Stomach (tissue), 9 donors: ENCODE data around the gene RNF4. TPM values are rescaled to one million over a fixed set of nuclear protein-coding genes. Genes with fewer than 3 reads are reported as not detected.

ENCODE experiments used
- DNase-seq, 2 donors: peaks; one replicate each; pipeline versions ENCODE4 v3.0.0 to v3.0.0-alpha.2; 2013 to 2019
- H3K27ac ChIP-seq, 5 donors: fragments of 200-600 bp in 4 of 5; sonication (generic) in 4 of 5; one replicate each; pipeline ENCODE4 v1.5.1; 2013 to 2019; ENCODE audit warnings: mild to moderate bottlenecking in 1 of 5, moderate library complexity in 1 of 5
- H3K27me3 ChIP-seq, 3 donors: fragments of 200-600 bp; sonication (generic); one replicate each; pipeline ENCODE4 v1.5.1; 2017 to 2019; ENCODE audit warnings: mixed run types in 1 of 3
- H3K36me3 ChIP-seq, 4 donors: fragments of 200-600 bp; sonication (generic); 1 replicate in 3 of 4; 2 replicates in 1 of 4; pipeline ENCODE4 v1.5.1; 2016 to 2019
- H3K4me1 ChIP-seq, 4 donors: fragments of 200-600 bp; sonication (generic); one replicate each; pipeline ENCODE4 v1.5.1; 2016 to 2019
- H3K4me3 ChIP-seq, 4 donors: fragments of 200-600 bp; sonication (generic) in 3 of 4; one replicate each; pipeline ENCODE4 v1.5.1; 2016 to 2019; ENCODE audit warnings: mild to moderate bottlenecking in 1 of 4
- H3K9me3 ChIP-seq, 4 donors: fragments of 200-600 bp; sonication (generic); one replicate each; pipeline ENCODE4 v1.5.1; 2016 to 2019
- EP300 ChIP-seq: sonication (generic); formaldehyde crosslinking; IDR thresholded peaks from one replicate; pipeline ENCODE4 v1.6.1; 2017; ENCODE audit warnings: antibody characterized with exemption
- POLR2A ChIP-seq, 4 donors: fragments of 450-650 bp; IDR thresholded peaks; one replicate each; pipeline ENCODE4 v1.6.1; 2016; ENCODE audit warnings: antibody characterized with exemption in 4 of 4, control low read depth in 2 of 4, mild to moderate bottlenecking in 1 of 4, moderate library complexity in 1 of 4
- POLR2AphosphoS5 ChIP-seq, 3 donors: sonication (generic); formaldehyde crosslinking; IDR thresholded peaks; one replicate each; pipeline ENCODE4 v1.6.1; 2016; ENCODE audit warnings: antibody characterized with exemption in 3 of 3
- WGBS, 5 donors: extraction: QIAGEN DNeasy Blood & Tissue Kit in 3 of 5; methylation state at CpG; one replicate each; pipeline versions ENCODE4 v1.1.5 to v1.1.7; 2013 to 2018; 5-methylcytosine and 5-hydroxymethylcytosine counted together
- intact Hi-C: fragments of 100-400 bp; cut with DNase I; formaldehyde crosslinking; loops from one replicate; pipeline ENCODE4 v1.15.1; 2023; ENCODE audit warnings: low total_unique reads
- polyA plus RNA-seq, 3 donors: library from polyadenylated mRNA; stranded (reverse); fragments of 200-250 nt; gene quantifications; one replicate each; pipeline ENCODE4 v1.2.3, GENCODE V29; 2013
- total RNA-seq, 5 donors: library from RNA; depleted of rRNA; stranded (reverse); fragments of >200 nt; gene quantifications; one replicate each; pipeline versions ENCODE4 v1.1.0 to v1.2.3, GENCODE V29; 2014 to 2016
- TF ChIP-seq, protein P1 (sequence below), 7 experiments: fragments of 450-650 bp in 4 of 7; fragments of 200-600 bp in 3 of 7; sonication (generic) in 3 of 7; IDR thresholded peaks; one replicate each; pipeline ENCODE4 v1.5.1; 2016 to 2019; ENCODE audit warnings: antibody characterized with exemption in 7 of 7, control low read depth in 2 of 7, mild to moderate bottlenecking in 1 of 7
- donor health status: healthy with polysubstance abuse.
- donor health status: Bipolar disorder and iron deficiency.
- donor health status: healthy.

RNF4 gene
- total and polyA plus RNA-seq, 8 donors, result 5.3 to 75.2 (median 29.0) TPM

DNA sequence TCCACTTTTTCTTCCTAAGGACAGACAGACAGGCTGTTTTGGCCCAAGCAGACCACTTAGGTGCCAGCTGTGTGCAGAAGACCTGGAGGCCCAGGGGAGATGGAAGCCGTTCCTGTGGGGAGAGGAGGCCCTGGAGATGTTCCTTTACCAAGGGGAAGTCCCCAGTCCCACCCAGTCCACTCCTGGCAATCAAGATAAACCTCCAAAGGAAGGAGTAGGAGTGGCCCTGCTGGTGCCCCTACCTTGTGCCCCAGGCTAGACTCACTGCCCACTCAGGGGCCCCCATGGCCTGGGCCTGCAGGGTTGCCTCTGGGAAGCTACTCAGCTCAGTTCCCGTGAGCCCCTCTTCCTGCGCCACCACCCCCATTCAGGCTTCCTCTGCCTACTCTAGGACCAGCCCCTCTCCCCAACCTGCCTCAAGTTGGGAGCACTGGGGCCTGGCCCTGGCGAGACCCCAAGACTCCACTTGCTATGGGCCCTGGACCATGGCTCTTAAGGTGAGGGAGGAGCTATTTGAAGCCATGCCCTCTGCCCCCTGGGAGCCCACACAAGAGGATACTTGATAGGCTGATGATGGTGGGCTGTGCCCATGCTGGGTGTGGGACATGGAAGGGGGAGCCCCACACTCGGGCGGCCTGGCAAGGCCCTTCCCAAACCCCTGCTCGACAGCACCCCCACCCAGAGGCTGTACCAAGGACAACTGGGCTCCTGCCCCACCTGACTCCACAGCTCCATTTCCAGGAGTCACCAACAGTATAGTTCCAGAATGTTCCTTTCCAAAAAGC is 24.8 kb upstream of the RNF4 start:
- DNase-seq, result no peak
- intact Hi-C loops, result no loop called here
- no peak overlapping the region for H3K4me3 ChIP-seq
- H3K9me3 ChIP-seq, result no peaks in the 10 kb centered on the region
- no peaks in the 10 kb centered on the region for H3K36me3 ChIP-seq
- no peak overlapping the region for H3K27ac ChIP-seq
- H3K27me3 ChIP-seq, result peaks cover 0 to 5% (median 0%) of the 10 kb centered on the region in 3 donors
- 85 to 100% (median 87%) methylated on average over 5 to 7 of the region's 7 CpGs for WGBS, 5 donors
- H3K4me1 ChIP-seq, result peaks cover 0 to 8% (median 1%) of the 10 kb centered on the region in 4 donors
- no peak for TF ChIP-seq EP300
- TF ChIP-seq, protein P1, sequence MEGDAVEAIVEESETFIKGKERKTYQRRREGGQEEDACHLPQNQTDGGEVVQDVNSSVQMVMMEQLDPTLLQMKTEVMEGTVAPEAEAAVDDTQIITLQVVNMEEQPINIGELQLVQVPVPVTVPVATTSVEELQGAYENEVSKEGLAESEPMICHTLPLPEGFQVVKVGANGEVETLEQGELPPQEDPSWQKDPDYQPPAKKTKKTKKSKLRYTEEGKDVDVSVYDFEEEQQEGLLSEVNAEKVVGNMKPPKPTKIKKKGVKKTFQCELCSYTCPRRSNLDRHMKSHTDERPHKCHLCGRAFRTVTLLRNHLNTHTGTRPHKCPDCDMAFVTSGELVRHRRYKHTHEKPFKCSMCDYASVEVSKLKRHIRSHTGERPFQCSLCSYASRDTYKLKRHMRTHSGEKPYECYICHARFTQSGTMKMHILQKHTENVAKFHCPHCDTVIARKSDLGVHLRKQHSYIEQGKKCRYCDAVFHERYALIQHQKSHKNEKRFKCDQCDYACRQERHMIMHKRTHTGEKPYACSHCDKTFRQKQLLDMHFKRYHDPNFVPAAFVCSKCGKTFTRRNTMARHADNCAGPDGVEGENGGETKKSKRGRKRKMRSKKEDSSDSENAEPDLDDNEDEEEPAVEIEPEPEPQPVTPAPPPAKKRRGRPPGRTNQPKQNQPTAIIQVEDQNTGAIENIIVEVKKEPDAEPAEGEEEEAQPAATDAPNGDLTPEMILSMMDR (IDR thresholded peaks at IDR 0.05), result no peak
- no peak for TF ChIP-seq POLR2A (IDR thresholded peaks at IDR 0.05)
- TF ChIP-seq POLR2AphosphoS5 (IDR thresholded peaks at IDR 0.05), result no peak

DNA sequence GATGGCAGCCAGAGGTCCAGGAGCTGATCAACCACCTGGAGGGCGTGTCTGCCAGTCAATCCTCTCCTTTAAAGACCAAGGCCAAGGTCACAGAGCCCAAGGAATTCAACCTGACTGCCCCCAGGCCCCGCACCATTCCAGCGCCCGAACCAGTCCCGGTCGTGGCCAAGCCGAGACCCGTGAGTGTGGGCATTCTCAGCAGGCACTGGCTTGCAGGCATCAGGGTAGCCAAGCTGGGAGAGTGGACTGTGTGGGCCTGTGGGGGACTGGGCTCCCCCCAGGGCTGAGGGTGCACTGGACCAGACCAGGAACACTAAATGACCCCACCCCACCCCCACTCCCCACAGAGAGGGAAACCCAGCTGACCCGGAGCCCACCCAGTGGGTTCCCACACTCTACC is 23.8 kb upstream of the RNF4 start:
- Histone ChIP-seq H3K9me3 (no peaks in the 10 kb centered on the region), H3K27me3 (peaks cover 0 to 5% (median 0%) of the 10 kb centered on the region in 3 donors), H3K4me1 (peaks cover 0 to 8% (median 1%) of the 10 kb centered on the region in 4 donors), H3K27ac (no peak overlapping the region), H3K4me3 (no peak overlapping the region), H3K36me3 (no peaks in the 10 kb centered on the region)
- DNase-seq, result no peak
- TF ChIP-seq EP300 (no peak), POLR2A (IDR thresholded peaks at IDR 0.05) (no peak), POLR2AphosphoS5 (IDR thresholded peaks at IDR 0.05) (no peak)
- TF ChIP-seq, protein P1 (IDR thresholded peaks at IDR 0.05), result no peak
- intact Hi-C loops, result no loop called here
- 94 to 100% (median 97%) methylated on average over 8 to 9 of the region's 9 CpGs for WGBS, 5 donors

DNA sequence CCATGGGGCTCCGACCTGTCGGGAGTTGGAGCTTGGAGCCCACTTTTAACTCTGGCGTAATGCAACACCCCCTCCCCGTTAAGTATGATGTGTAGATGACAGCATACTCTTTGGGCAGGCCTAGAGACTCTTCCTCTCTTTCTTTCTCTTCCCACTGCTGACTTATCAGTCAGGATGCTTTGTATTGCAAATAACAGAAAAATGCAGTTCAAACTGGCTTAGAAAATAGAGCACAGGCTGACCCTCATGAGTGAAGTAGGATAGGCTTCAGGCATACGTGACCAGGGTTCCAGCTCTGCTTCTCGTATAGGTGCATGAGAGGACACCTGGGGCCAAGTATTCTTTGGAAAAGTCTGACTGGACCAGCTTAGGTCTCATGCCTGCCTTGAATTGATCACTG is 23.3 kb upstream of the RNF4 start:
- WGBS, 5 donors, result 91 to 96% (median 94%) methylated on average over 6 of the region's 6 CpGs
- H3K4me1 ChIP-seq, result peaks cover 0 to 8% (median 1%) of the 10 kb centered on the region in 4 donors
- H3K9me3 ChIP-seq, result no peaks in the 10 kb centered on the region
- H3K4me3 ChIP-seq, result no peak overlapping the region
- peaks cover 0 to 5% (median 0%) of the 10 kb centered on the region in 3 donors for H3K27me3 ChIP-seq
- DNase-seq, result no peak
- H3K36me3 ChIP-seq, result no peaks in the 10 kb centered on the region
- no peak overlapping the region for H3K27ac ChIP-seq
- intact Hi-C loops, result no loop called here
- TF ChIP-seq POLR2A (IDR thresholded peaks at IDR 0.05), result no peak
- TF ChIP-seq POLR2AphosphoS5 (IDR thresholded peaks at IDR 0.05), result no peak
- TF ChIP-seq, protein P1 (IDR thresholded peaks at IDR 0.05), result no peak
- no peak for TF ChIP-seq EP300

DNA sequence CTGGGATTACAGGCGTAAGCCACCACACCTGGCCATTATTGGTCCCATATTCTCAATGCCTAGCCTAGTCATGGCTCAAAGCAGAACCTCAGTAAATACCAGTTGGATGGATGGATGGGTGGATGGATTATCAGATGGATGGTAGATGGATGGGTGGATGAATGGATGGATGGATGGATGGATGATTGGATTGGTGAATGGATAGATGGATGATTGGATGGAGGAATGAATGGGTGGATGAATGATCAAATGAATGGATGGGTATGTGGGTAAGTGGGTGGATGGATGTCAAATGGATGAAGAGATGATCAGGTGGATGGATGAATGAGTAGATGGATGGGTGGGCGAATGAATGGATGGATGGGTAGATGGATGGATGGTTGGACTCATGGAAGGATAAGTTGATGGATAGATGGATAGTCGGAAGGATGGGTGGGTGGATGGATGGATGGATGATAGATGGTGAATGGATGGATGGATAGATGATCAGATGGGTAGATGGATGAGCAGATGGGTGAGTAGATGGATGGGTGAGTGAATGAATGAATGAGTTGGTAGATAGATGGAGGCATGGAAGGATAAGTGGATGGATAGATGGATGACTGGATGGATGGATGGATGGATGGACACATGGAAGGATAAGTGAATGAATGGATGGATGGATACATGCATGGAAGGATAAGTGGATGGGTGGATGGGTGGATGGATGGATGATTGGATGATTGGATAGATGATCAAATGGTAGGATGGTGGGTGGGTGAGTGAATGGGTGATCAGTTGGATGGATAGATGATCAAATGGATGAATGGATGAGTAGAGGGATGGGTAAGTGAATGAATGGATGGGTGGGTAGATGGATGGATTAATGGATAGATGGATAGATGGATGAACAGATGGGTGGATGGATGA is 22.0 kb upstream of the RNF4 start:
- Histone ChIP-seq H3K4me3 (no peak overlapping the region), H3K4me1 (peaks cover 0 to 1% (median 0%) of the 10 kb centered on the region in 4 donors), H3K9me3 (no peaks in the 10 kb centered on the region), H3K27ac (no peak overlapping the region), H3K36me3 (no peaks in the 10 kb centered on the region), H3K27me3 (peaks cover 0 to 5% (median 0%) of the 10 kb centered on the region in 3 donors)
- TF ChIP-seq, protein P1 (IDR thresholded peaks at IDR 0.05), result no peak
- TF ChIP-seq POLR2A (IDR thresholded peaks at IDR 0.05) (no peak), POLR2AphosphoS5 (IDR thresholded peaks at IDR 0.05) (no peak), EP300 (no peak)
- WGBS, 5 donors, result 84 to 94% (median 89%) methylated on average over 3 of the region's 3 CpGs
- intact Hi-C loops, result no loop called here
- DNase-seq, result no peak
